ENCODE results near the gene DHTKD1.
"Not testable (repeated sequence)": the region's sequence is repeated elsewhere in the genome, so short reads cannot be mapped to it uniquely, and the experiment has no call there.

DHTKD1 gene

DNA sequence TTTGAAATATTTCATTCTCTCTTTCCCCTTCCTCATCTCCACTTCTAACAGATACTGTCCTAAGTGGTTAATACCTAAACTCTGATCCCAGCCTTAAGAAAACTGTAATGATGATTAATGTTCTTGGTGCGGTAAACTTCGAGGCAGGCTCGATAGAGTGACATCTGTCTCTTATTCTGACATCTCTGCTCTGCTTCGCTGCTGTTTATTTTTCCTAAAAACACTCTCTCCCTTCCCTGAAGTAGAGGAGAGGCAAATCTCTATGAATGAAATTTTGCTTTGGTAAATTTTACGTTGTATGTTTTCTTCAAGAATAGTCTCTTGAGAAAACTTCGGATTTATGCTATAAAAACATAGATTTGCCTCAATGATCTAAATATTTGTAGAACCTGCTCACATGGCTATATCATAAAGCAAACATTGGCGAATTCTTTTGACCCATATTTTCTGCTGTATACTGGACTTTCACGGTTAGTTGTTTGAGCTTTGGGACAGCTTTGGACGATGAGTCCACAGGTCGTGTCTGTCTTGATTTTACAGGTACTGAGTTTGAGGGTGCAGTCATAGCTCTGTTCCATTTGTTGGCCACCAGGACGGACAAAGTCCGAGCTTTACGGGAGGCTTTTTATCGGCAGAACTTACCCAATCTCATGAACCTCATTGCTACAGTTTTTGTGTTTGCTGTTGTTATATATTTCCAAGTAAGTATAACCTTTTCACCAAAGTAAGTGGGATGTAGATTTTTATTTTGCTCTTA lies 87.8 kb downstream of the DHTKD1 start:
- DNase-seq, result no peak

DNA sequence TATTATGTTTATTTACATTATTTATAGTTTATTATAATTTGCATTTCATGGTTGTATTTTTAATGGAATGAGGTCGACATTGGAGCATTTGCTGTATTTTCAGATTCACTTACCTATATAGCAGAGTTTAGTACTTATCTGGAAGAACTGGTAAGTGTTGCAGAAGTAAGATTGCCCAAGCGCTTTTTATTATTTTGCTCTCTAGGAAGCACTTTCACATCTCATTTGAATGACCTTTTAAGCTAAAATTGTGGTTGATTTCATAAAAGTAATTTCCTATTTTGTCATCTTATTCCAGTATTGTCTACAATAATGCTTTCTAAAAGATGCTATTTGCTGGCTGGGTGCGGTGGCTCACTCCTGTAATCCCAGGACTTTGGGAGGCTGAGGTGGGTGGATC lies 89.4 kb downstream of the DHTKD1 start:
- no peak for DNase-seq

DNA sequence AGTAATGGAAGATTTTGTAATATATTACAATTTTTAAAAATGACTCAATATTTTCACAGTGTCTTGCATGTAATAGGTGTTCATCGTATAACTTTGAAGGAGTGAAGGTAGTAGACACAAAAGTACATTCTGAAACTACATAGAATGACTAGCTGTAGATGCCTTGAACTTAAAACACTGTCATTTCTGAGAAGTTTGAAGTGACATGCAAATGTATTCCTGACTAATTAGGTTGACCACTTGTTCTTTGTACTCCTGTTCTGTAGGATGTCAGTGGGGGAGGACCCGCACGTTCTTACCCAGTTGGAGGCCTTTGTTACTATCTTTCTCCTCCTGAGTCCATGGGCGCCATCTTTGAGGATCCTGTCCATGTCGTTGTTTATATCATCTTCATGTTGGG lies 91.9 kb downstream of the DHTKD1 start:
- DNase-seq, result no peak

DNA sequence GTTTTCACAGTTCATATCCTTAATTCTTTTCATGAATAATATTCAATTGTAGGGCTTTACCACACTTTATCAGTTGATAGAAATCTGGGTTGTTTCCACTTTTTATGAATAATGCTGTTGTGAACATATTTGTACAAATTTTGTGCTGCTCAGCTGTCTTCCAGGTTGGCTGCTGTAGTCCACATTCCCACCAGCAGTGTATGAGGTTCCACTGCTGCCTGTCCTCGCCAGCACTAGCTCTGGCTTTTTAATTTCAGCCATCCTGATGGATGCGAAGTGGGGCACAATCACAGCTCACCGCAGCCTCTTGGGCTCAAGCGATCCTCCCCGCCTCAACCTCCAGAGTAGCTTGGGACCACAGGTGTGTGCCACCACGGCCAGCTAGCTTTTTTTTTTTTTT lies 94.2 kb downstream of the DHTKD1 start:
- DNase-seq, result no peak

DNA sequence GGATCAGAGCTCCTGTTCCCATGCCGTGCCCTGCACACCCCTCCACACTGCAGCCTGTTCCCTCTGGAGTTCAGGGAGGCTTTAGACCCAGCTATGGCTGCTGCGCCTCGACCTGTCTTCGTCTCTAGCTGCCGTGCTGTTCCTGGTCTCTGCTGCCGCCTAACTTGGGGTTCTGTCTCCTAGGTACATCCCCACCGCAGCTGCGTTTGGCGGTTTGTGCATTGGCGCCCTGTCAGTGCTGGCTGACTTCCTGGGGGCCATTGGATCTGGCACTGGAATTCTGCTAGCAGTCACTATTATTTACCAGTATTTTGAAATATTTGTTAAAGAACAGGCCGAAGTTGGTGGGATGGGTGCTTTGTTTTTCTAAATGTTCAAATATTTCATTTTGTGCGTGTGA lies 95.3 kb downstream of the DHTKD1 start:
- no peak for DNase-seq

DNA sequence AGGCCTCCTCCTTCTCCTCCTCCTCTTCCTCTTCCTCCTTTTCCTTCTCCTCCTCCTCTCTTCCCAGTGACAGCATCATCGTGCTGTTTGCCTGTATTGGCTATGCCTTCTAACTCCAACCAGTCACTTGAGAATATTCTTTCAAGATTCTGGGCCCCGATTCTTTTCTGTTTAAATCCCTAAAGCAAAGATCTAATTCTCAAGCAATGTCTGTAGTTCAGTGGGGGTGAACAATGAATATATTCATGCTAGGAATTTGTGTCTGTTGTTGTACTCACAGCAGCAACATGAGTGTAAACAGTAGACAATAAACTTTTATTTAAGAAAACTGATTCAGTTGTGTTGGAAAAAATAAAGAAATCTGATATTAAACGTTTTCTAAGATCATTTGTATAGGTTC lies 96.3 kb downstream of the DHTKD1 start:
- no peak for DNase-seq

DNA sequence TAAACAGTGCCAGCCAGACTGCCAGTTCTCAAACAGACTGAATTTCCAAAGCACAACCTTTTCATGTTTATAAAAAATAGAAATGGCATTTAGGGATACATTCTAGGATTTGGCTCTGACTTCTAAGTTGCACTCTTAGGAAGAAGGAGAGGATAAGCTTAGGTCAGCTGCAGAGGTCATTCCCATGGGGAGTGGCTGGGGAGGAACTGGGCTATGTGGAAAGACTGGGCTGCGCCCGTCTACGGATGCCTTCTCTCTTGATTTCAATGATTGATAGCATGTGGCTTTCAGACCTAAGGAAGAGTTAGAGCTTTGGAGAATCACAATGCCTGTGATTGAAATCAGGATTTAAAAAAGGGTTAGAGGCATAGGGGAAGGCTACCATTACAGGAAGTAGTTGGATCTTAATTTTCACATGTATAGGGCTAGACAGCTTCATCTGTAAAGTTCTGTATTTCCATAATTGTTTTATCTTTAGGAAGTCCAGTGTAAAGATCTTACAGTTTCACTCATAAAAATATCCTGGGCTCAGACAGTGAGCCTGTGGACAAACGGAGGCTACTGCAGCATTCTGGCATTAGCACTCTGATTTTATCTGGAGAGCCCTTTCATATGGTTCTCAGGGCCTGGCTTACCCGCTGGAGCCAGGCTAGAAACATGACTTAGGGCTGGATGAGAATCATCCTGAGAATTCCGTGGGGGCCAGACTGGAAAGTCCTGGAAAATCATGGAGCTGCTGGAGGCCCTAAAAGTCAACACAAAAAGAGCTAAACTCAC lies 97.4 kb downstream of the DHTKD1 start:
- DNase-seq, result no peak

DNA sequence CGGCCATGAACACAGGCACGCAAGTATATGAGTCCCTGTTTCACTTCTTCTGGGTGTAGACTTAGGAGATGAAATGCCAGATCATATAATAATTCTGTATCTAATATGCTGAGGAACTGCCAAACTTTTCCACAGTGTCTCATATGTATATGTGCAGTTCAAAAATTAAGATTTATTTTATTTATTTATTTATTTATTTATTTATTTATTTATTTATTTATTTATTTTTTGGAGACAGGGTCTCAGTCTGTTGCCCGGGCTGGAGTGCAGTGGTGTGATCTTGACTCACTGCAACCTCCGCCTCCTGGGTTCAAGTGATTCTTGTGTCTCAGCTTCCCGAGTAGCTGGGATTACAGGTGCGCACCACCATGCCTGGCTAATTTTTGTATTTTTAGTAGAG lies 102.8 kb downstream of the DHTKD1 start:
- not testable (repeated sequence) for DNase-seq
